Pancreas (tissue), 10 donors: Measurements from ENCODE around the gene TMEM63B. TPM values are rescaled to one million over a fixed set of nuclear protein-coding genes. Genes with fewer than 3 reads are reported as not detected.

Experiments used
- ATAC-seq, 4 donors: fragments of 200-7000 bp; cut with Tn5 transposase; one replicate each; pipeline versions ENCODE4 v1.8.0 to v1.9.1; 2020; ENCODE audit warnings: mild to moderate bottlenecking in 4 of 4, moderate library complexity in 4 of 4
- DNase-seq, 6 donors: peaks; one replicate each; pipeline ENCODE4 v3.0.0-alpha.2; 2020
- FAIRE-seq: peaks from 2 replicates; lab custom pipeline; 2012; peaks lifted over from hg19 to GRCh38; lab: Jason Lieb, UNC
- H3K27ac ChIP-seq, 4 donors: fragments of 200-600 bp; sonication (generic); 1 replicate in 3 of 4; 2 replicates in 1 of 4; pipeline versions ENCODE4 v1.5.0 to v1.8.0; 2020
- H3K27me3 ChIP-seq, 4 donors: fragments of 200-600 bp; one replicate each; pipeline ENCODE4 v1.8.0; 2021
- H3K36me3 ChIP-seq, 3 donors: fragments of 200-600 bp; sonication (generic) in 1 of 3; one replicate each; pipeline versions ENCODE4 v1.5.0 to v1.8.0; 2020 to 2021
- H3K4me1 ChIP-seq, 3 donors: fragments of 200-600 bp; one replicate each; pipeline ENCODE4 v1.8.0; 2021
- H3K4me3 ChIP-seq, 4 donors: fragments of 200-600 bp; sonication (generic) in 2 of 4; one replicate each; pipeline versions ENCODE4 v1.5.0 to v1.8.0; 2020 to 2021
- H3K9me3 ChIP-seq, 4 donors: fragments of 200-600 bp; one replicate each; pipeline ENCODE4 v1.8.0; 2021
- WGBS, 2 donors: extraction: QIAGEN DNeasy Blood & Tissue Kit; methylation state at CpG; one replicate each; pipeline ENCODE4 v1.1.7; 2013; 5-methylcytosine and 5-hydroxymethylcytosine counted together
- intact Hi-C, 3 donors: fragments of 100-400 bp; cut with DNase I; formaldehyde crosslinking; loops; one replicate each; pipeline versions ENCODE4 v1.11.1 to v1.14.2; 2022
- polyA plus RNA-seq, 2 donors: library from polyadenylated mRNA; stranded (reverse); fragments of 200-250 nt; gene quantifications; one replicate each; pipeline ENCODE4 v1.2.3, GENCODE V29; 2013
- total RNA-seq, 6 donors: library from RNA; stranded (reverse); fragmentation: NEBNext Ultra II Directional in 4 of 6; extraction: Animal tissue kit (Norgen Biotek cat#: 25700) in 4 of 6; gene quantifications; one replicate each; pipeline versions ENCODE4 v1.2.1 to v1.2.4, GENCODE V29; 2021 to 2023
- TF ChIP-seq, protein P1 (sequence below), 4 donors: fragments of 200-600 bp; sonication (generic) in 3 of 4; IDR thresholded peaks; one replicate each; pipeline versions ENCODE4 v1.5.0 to v1.8.0; 2021; ENCODE audit warnings: antibody characterized with exemption in 4 of 4
- donor health status: healthy with polysubstance abuse.
- donor health status: DM: no; HTN: no; CAD: no; lungs with moderate emphysema.
- donor health status: DM: no; HTN: no; CAD: no.
- donor health status: control.
- donor health status: control.
- donor health status: Bipolar disorder and iron deficiency.
- donor health status: DM: yes; HTN: yes; CAD: no.
- donor health status: DM: no; HTN: no; CAD: no.
- donor health status: DM: no; HTN: no; CAD: no.
- donor health status: DM: yes; HTN: yes; CAD: no.

Gene TMEM63B
- total and polyA plus RNA-seq, 8 donors: 7.2 to 19.9 (median 11.9) TPM

DNA sequence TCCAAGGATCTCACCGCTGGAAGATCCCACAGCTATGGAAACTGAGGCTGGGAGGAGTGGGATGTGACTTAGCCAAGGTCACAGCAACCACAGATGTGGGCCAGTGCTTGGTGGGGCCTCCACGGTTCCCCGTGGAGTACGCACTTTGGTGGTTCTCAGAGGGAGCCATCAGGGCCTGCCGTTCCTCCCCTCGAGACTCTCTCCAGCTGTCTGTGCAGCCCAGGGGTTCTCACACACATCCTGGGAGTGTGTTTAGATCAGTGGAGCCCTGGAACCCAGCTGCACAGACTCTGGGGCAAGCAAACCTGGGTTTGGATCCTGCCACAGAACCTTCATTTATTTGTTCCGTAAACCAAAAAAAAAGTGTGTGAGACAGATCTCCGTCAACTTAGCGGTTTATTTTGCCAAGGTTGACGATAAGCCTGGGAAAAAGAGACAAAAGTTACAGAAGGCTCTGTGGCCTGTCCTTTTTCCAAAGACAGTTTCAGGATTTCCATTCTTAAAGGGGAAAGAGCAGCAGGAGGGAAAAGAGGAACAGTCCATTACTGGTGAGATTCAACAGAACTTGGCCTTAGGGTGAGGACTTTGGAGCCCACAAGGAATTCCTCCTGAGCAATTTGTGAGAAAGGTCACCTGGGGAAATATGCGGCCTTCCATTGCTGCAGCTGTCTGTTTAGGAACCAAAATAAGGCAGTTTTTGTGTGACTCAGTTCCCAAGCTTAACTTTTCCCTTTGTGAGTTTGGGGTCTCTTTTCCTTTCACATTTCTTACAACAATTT lies 75.8 kb downstream of the TMEM63B start:
- Histone ChIP-seq H3K9me3 (no peaks in the 10 kb centered on the region), H3K36me3 (no peaks in the 10 kb centered on the region), H3K4me3 (no peak overlapping the region), H3K4me1 (peaks cover 13 to 15% (median 15%) of the 10 kb centered on the region in 3 donors), H3K27ac (peak overlapping the region; percentile 26 to 50 (median 32)), H3K27me3 (no peaks in the 10 kb centered on the region)
- 44 to 51% methylated on average over 11 of the region's 11 CpGs for WGBS, 2 donors
- no peak for FAIRE-seq
- DNase-seq: no peak
- intact Hi-C loops: no loop called here
- TF ChIP-seq, protein P1, sequence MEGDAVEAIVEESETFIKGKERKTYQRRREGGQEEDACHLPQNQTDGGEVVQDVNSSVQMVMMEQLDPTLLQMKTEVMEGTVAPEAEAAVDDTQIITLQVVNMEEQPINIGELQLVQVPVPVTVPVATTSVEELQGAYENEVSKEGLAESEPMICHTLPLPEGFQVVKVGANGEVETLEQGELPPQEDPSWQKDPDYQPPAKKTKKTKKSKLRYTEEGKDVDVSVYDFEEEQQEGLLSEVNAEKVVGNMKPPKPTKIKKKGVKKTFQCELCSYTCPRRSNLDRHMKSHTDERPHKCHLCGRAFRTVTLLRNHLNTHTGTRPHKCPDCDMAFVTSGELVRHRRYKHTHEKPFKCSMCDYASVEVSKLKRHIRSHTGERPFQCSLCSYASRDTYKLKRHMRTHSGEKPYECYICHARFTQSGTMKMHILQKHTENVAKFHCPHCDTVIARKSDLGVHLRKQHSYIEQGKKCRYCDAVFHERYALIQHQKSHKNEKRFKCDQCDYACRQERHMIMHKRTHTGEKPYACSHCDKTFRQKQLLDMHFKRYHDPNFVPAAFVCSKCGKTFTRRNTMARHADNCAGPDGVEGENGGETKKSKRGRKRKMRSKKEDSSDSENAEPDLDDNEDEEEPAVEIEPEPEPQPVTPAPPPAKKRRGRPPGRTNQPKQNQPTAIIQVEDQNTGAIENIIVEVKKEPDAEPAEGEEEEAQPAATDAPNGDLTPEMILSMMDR (IDR thresholded peaks at IDR 0.05): no peak
- ATAC-seq: peak; percentile 33 to 72 (median 52)

DNA sequence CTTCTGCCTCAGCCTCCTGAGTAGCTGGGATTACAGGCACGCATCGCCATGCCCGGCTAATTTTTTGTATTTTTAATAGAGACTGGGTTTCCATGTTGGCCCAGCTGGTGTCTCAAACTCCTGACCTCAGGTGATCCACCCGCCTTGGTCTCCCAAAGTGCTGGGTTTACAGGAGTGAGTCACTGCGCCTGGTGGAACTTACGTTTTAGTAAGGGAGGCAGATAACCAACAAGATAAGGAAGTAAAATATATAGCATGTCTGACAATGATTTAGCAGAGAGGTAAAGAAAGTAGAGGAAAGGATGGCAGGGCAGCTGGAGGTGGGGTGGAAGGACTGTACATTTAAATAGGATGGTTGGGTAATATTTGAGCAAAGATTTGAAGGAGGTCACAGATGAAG lies 76.6 kb downstream of the TMEM63B start:
- Histone ChIP-seq H3K27ac (peak overlapping the region in 3 of 4 donors; percentile 14 to 32 (median 26)), H3K9me3 (no peaks in the 10 kb centered on the region), H3K27me3 (no peaks in the 10 kb centered on the region), H3K4me1 (peaks cover 13 to 15% (median 15%) of the 10 kb centered on the region in 3 donors), H3K4me3 (no peak overlapping the region), H3K36me3 (no peaks in the 10 kb centered on the region)
- TF ChIP-seq, protein P1 (IDR thresholded peaks at IDR 0.05): no peak
- ATAC-seq (peak in 2 of 4 donors; percentile 8 to 36), DNase-seq (no peak), FAIRE-seq (no peak)
- WGBS, 2 donors: 79 to 83% methylated on average over 6 of the region's 6 CpGs
- intact Hi-C loops: no loop called here

Other genes starting within 250 kb of the TMEM63B start
- gene MRPL14, start 102 bp upstream of the TMEM63B start, total RNA-seq: 10 to 100 TPM in 4 of 6 donors, 1 to 10 TPM in 2; 8.7 to 16.4 (median 14.1) TPM
- gene MRPL14, start 102 bp upstream of the TMEM63B start, polyA plus RNA-seq: 10 to 100 TPM; 12.5 to 30.4 TPM
- under 1 TPM in 4 of 6 donors, not detected in 2; 0.06 to 0.23 (median 0.14) TPM for gene CAPN11, start 31.3 kb downstream of the TMEM63B start, total RNA-seq
- under 1 TPM; 0.75 to 0.76 TPM for gene CAPN11, start 31.3 kb downstream of the TMEM63B start, polyA plus RNA-seq
- gene MYMX, start 89.4 kb downstream of the TMEM63B start, total RNA-seq: 1 to 10 TPM; 1.1 to 4.3 (median 2.2) TPM
- gene MYMX, start 89.4 kb downstream of the TMEM63B start, polyA plus RNA-seq: under 1 TPM; 0.34 to 0.73 TPM
- 10 to 100 TPM; 24.8 to 72.7 (median 44.4) TPM for gene SLC29A1, start 96.0 kb downstream of the TMEM63B start, total RNA-seq
- 10 to 100 TPM; 35.5 to 89.8 TPM for gene SLC29A1, start 96.0 kb downstream of the TMEM63B start, polyA plus RNA-seq
- 100 to 1,000 TPM; 370 to 577 (median 464) TPM for gene HSP90AB1, start 119.5 kb downstream of the TMEM63B start, total RNA-seq
- gene HSP90AB1, start 119.5 kb downstream of the TMEM63B start, polyA plus RNA-seq: 100 to 1,000 TPM; 145 to 328 TPM
- gene SLC35B2, start 130.0 kb downstream of the TMEM63B start, total RNA-seq: 10 to 100 TPM; 15.9 to 30.4 (median 20.5) TPM
- 10 to 100 TPM; 10.8 to 23.6 TPM for gene SLC35B2, start 130.0 kb downstream of the TMEM63B start, polyA plus RNA-seq
- gene NFKBIE, start 138.0 kb downstream of the TMEM63B start, total RNA-seq: 10 to 100 TPM in 1 of 6 donors, 1 to 10 TPM in 5; 2.5 to 16.9 (median 5.5) TPM
- gene NFKBIE, start 138.0 kb downstream of the TMEM63B start, polyA plus RNA-seq: 10 to 100 TPM; 10.1 to 12.1 TPM
- gene TMEM151B, start 142.9 kb downstream of the TMEM63B start, total RNA-seq: under 1 TPM in 4 of 6 donors, not detected in 2; 0.06 to 0.12 (median 0.09) TPM
- under 1 TPM; 0.54 to 0.65 TPM for gene TMEM151B, start 142.9 kb downstream of the TMEM63B start, polyA plus RNA-seq
- 1 to 10 TPM; 3.6 to 7.4 (median 4.8) TPM for gene AARS2, start 185.8 kb downstream of the TMEM63B start, total RNA-seq
- gene AARS2, start 185.8 kb downstream of the TMEM63B start, polyA plus RNA-seq: 1 to 10 TPM; 5.7 to 8.7 TPM
- gene SPATS1, start 215.1 kb downstream of the TMEM63B start, total RNA-seq: under 1 TPM in 1 of 6 donors, not detected in 5; 0.18 TPM
- under 1 TPM in 1 of 2 donors, not detected in 1; 0.19 TPM for gene SPATS1, start 215.1 kb downstream of the TMEM63B start, polyA plus RNA-seq